Type B pancreatic cell (in vitro differentiated cells): ENCODE results near the gene ZNF609. TPM values are rescaled to one million over a fixed set of nuclear protein-coding genes. Genes with fewer than 3 reads are reported as not detected.
"Not testable (repeated sequence)": the region's sequence is repeated elsewhere in the genome, so short reads cannot be mapped to it uniquely, and the experiment has no call there.

Experiments
- DNase-seq: peaks from one replicate; pipeline ENCODE4 v3.0.0; 2021; ENCODE audit warnings: mixed read lengths; ENCODE audit not compliant: unreplicated experiment; ENCODE audit errors: extremely low spot score
- H3K27ac Mint-ChIP-seq: 2 replicates; pipeline ENCODE4 v1.8.0; 2021; ENCODE audit warnings: mild to moderate bottlenecking, mixed read lengths
- H3K27me3 Mint-ChIP-seq: 2 replicates; pipeline ENCODE4 v1.8.0; 2021; ENCODE audit warnings: mixed read lengths
- H3K36me3 Mint-ChIP-seq: 2 replicates; pipeline ENCODE4 v1.8.0; 2021; ENCODE audit warnings: mixed read lengths
- H3K4me1 Mint-ChIP-seq: one replicate; pipeline ENCODE4 v1.8.0; 2021; ENCODE audit warnings: mixed read lengths; ENCODE audit not compliant: unreplicated experiment
- H3K4me3 Mint-ChIP-seq: 2 replicates; pipeline ENCODE4 v1.8.0; 2021; ENCODE audit warnings: mild to moderate bottlenecking, mixed read lengths
- H3K9me3 Mint-ChIP-seq: 2 replicates; pipeline ENCODE4 v1.8.0; 2021; ENCODE audit warnings: mixed read lengths
- total RNA-seq: library from RNA; stranded (reverse); gene quantifications from 2 replicates; pipeline ENCODE4 v1.2.1, GENCODE V29; 2021; ENCODE audit warnings: low replicate concordance
- TF ChIP-seq, protein P1 (sequence below): fragments of 200-600 bp; sonication (generic); conservative IDR thresholded peaks from 2 replicates; pipeline ENCODE4 v1.5.0; 2021; ENCODE audit warnings: antibody characterized with exemption, mild to moderate bottlenecking

The ZNF609 gene
- total RNA-seq, 1 donor from 2014 or later, result 53.1 TPM

DNA sequence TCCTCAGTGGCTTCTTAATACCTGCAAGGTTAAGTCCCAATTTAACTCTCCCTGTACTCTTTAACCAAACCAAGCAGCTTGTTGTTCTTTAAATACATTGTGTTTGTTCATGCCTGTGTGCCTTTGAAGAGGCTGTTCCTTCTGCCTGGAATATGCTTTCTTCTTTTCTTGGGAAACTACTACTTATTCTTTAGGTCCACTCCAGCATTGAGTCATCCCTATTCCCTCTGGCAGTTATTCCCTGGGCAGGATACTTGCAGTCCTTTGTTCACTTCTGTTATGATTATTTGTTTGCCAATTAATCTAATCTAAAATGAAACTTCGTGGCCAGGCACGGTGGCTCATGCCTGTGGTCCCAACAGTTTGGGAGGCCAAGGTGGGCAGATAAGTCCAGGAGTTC, 139.3 kb downstream of the ZNF609 start:
- H3K9me3 Mint-ChIP-seq, result no peaks in the 10 kb centered on the region
- H3K36me3 Mint-ChIP-seq, result peaks cover 3% of the 10 kb centered on the region
- peaks cover 43% of the 10 kb centered on the region for H3K4me1 Mint-ChIP-seq
- TF ChIP-seq, protein P1, sequence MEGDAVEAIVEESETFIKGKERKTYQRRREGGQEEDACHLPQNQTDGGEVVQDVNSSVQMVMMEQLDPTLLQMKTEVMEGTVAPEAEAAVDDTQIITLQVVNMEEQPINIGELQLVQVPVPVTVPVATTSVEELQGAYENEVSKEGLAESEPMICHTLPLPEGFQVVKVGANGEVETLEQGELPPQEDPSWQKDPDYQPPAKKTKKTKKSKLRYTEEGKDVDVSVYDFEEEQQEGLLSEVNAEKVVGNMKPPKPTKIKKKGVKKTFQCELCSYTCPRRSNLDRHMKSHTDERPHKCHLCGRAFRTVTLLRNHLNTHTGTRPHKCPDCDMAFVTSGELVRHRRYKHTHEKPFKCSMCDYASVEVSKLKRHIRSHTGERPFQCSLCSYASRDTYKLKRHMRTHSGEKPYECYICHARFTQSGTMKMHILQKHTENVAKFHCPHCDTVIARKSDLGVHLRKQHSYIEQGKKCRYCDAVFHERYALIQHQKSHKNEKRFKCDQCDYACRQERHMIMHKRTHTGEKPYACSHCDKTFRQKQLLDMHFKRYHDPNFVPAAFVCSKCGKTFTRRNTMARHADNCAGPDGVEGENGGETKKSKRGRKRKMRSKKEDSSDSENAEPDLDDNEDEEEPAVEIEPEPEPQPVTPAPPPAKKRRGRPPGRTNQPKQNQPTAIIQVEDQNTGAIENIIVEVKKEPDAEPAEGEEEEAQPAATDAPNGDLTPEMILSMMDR, result no peak
- no peak overlapping the region for H3K4me3 Mint-ChIP-seq
- DNase-seq, result no peak
- H3K27ac Mint-ChIP-seq, result no peak overlapping the region
- H3K27me3 Mint-ChIP-seq, result no peaks in the 10 kb centered on the region

DNA sequence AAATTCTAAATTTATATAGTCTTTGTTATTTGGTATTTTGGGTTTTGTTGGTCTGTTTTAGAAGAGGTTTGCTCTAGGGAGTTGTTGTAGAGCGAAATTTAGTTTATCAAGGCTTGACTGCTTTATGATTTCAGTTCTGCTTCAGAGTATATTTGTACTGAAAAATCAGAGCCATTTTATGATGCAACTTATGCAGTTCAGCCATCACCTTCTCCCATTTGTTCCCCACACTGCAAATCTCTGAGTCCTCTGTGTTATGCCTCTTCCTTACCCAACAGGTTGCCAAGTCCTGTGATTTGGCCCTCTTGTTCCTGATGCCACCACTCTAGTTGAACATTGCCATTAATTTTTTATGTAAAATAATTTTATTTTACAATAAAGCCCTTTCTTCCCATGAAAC, 140.4 kb downstream of the ZNF609 start:
- peaks cover 7% of the 10 kb centered on the region for H3K36me3 Mint-ChIP-seq
- TF ChIP-seq, protein P1, result no peak
- no peak overlapping the region for H3K27ac Mint-ChIP-seq
- DNase-seq, result no peak
- no peak overlapping the region for H3K4me3 Mint-ChIP-seq
- peaks cover 43% of the 10 kb centered on the region for H3K4me1 Mint-ChIP-seq
- H3K9me3 Mint-ChIP-seq, result no peaks in the 10 kb centered on the region
- no peaks in the 10 kb centered on the region for H3K27me3 Mint-ChIP-seq

DNA sequence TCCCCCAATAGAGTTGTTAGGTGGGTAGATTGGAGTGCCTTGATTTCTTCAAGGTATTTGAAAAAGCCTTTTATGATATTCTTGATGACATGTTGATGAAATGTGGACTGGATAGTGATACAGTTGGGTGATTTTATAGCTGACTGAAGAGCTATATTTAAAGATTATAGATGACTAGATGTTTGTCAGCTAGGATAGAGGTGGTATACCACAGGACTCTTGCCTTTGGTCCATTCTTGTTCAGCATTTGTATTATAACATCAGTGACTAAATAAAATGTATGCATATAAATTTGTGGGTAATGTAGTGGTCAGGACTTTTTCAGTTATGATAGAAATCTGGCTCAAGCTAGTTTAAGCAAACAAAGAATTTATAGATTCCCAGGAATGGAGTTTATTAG, 143.9 kb downstream of the ZNF609 start:
- Mint-ChIP-seq H3K27ac (no peak overlapping the region), H3K4me1 (peaks cover 26% of the 10 kb centered on the region), H3K36me3 (peaks cover 10% of the 10 kb centered on the region), H3K9me3 (no peaks in the 10 kb centered on the region), H3K27me3 (no peaks in the 10 kb centered on the region), H3K4me3 (no peak overlapping the region)
- DNase-seq, result no peak
- TF ChIP-seq, protein P1, result no peak

DNA sequence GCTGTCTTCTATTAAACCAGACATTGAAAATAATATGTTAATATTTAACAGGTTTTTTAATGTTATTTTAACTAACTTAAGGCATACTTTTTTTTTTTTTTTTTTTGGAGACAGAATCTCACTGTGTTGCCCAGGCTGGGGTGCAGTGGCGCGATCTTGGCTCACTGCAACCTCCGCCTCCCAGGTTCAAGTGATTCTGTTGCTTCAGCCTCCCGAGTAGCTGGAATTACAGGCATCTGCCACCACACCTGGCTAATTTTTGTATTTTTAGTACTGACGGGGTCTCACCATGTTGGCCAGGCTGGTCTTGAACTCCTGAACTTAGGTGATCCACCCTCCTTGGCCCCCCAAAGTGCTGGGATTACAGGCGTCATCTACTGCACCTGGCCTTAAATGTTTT, 147.0 kb downstream of the ZNF609 start:
- Mint-ChIP-seq H3K36me3 (peaks cover 10% of the 10 kb centered on the region), H3K4me1 (peaks cover 20% of the 10 kb centered on the region)
- not testable (repeated sequence) for H3K9me3 Mint-ChIP-seq, H3K27ac Mint-ChIP-seq, H3K4me3 Mint-ChIP-seq, DNase-seq, H3K27me3 Mint-ChIP-seq

DNA sequence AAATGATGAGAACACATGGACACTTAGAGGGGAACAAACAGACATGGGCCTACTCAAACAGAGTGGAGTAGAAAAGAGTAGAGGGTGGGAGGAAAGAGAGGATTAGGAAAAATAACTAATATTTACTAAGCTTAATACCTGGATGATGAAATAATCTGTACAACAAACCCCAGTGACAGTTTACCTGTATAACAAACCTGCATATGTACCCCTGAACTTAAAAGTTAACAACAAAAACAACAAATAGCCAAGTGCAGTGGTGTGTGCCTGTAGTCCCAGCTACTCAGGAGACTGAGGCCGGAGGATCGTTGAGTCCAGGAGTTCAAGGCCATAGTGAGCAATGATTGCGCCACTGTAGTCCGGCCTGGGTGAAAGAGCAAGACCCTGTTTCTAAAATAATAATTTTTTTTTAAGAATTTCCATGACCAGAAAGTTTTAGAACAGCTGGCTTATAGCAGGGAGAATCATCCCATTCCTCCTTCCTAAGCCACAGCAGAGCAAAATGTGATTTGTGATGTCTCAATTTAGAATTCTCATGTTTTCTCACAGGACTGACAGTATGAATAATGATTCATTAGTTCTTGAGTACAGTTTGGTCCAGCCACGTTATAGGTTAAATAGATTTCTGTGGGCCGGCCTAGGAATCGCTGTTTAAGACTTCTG, 150.0 kb downstream of the ZNF609 start:
- Mint-ChIP-seq H3K27me3 (no peaks in the 10 kb centered on the region), H3K4me1 (peaks cover 8% of the 10 kb centered on the region), H3K36me3 (peaks cover 4% of the 10 kb centered on the region), H3K9me3 (no peaks in the 10 kb centered on the region), H3K4me3 (no peak overlapping the region), H3K27ac (no peak overlapping the region)
- TF ChIP-seq, protein P1, result no peak
- no peak for DNase-seq

DNA sequence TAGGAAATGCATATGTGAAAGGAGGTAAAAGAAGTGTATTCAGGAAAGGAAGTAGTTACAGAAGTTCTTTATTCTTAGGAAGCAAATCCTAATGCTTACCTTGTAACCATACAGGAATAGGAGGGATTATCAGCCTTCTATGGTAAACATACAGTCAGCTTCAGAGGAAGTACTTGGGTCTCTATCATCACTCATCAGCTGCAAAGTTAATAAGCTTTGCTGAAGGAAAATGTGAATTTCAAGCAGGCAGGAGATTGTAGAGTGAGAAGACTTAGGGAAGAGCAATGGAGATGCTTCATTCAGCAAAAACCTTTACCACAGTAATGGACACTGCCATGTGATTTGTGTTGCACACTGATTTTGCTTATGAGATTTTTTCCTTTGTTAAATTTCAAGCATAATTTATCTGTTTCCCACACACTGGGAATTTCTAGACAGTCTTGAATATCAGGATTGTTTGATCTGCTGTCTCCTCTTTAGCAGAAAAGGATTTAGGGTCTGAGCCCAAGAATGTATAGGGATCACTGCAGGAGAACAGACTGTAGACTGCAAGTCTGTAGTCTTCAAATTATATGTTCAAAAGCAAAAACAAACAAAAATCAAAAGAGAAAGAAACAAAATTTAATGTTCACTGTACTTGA, 150.8 kb downstream of the ZNF609 start:
- Mint-ChIP-seq H3K4me3 (no peak overlapping the region), H3K4me1 (peaks cover 8% of the 10 kb centered on the region), H3K27ac (no peak overlapping the region), H3K9me3 (no peaks in the 10 kb centered on the region), H3K36me3 (peaks cover 4% of the 10 kb centered on the region), H3K27me3 (no peaks in the 10 kb centered on the region)
- DNase-seq, result no peak
- TF ChIP-seq, protein P1, result no peak
